Osteocyte (in vitro differentiated cells): ENCODE measurements around the gene DLG4. TPM values are rescaled to one million over a fixed set of nuclear protein-coding genes. Genes with fewer than 3 reads are reported as not detected.
"Not testable (repeated sequence)": the region's sequence is repeated elsewhere in the genome, so short reads cannot be mapped to it uniquely, and the experiment has no call there.

Source experiments
- DNase-seq: peaks from one replicate; pipeline ENCODE4 v3.0.0; 2021; ENCODE audit warnings: mixed read lengths; ENCODE audit not compliant: unreplicated experiment; ENCODE audit errors: extremely low spot score
- H3K27ac Mint-ChIP-seq: one replicate; pipeline ENCODE4 v1.8.0; 2021; ENCODE audit warnings: mild to moderate bottlenecking, mixed read lengths; ENCODE audit not compliant: unreplicated experiment
- H3K27me3 Mint-ChIP-seq: one replicate; pipeline ENCODE4 v1.8.0; 2021; ENCODE audit warnings: mixed read lengths; ENCODE audit not compliant: unreplicated experiment
- H3K36me3 Mint-ChIP-seq: one replicate; pipeline ENCODE4 v1.8.0; 2021; ENCODE audit warnings: mixed read lengths; ENCODE audit not compliant: unreplicated experiment
- H3K4me1 Mint-ChIP-seq: one replicate; pipeline ENCODE4 v1.8.0; 2021; ENCODE audit warnings: mixed read lengths; ENCODE audit not compliant: unreplicated experiment
- H3K4me3 Mint-ChIP-seq: one replicate; pipeline ENCODE4 v1.8.0; 2021; ENCODE audit warnings: mild to moderate bottlenecking, moderate library complexity, mixed read lengths; ENCODE audit not compliant: unreplicated experiment
- H3K9me3 Mint-ChIP-seq: one replicate; pipeline ENCODE4 v1.8.0; 2021; ENCODE audit warnings: mixed read lengths; ENCODE audit not compliant: unreplicated experiment
- CTCF ChIP-seq: fragments of 200-600 bp; sonication (generic); IDR thresholded peaks from 2 replicates; pipeline ENCODE4 v1.5.0; 2021; ENCODE audit warnings: antibody characterized with exemption, mild to moderate bottlenecking, moderate library complexity
- total RNA-seq: library from RNA; stranded (reverse); gene quantifications from 2 replicates; pipeline ENCODE4 v1.2.1, GENCODE V29; 2021

Gene DLG4
- total RNA-seq, 1 donor from 2014 or later: 38.5 TPM

- no peaks in the 10 kb centered on the region for H3K4me1 Mint-ChIP-seq
- H3K36me3 Mint-ChIP-seq: peaks cover 13% of the 10 kb centered on the region
- no peaks in the 10 kb centered on the region for H3K9me3 Mint-ChIP-seq
- TF ChIP-seq CTCF: no peak
- no peak overlapping the region for H3K4me3 Mint-ChIP-seq
- H3K27me3 Mint-ChIP-seq: no peaks in the 10 kb centered on the region
- H3K27ac Mint-ChIP-seq: no peak overlapping the region
- no peak for DNase-seq
Measured at GRCh38 chr17:7184091-7184488, 35.5 kb downstream of the DLG4 start.

- TF ChIP-seq CTCF: no peak
- Mint-ChIP-seq H3K27me3 (no peaks in the 10 kb centered on the region), H3K36me3 (peaks cover 11% of the 10 kb centered on the region), H3K4me3 (no peak overlapping the region), H3K27ac (no peak overlapping the region), H3K4me1 (no peaks in the 10 kb centered on the region), H3K9me3 (no peaks in the 10 kb centered on the region)
- no peak for DNase-seq
Measured at GRCh38 chr17:7183433-7184090, 36.1 kb downstream of the DLG4 start.

- not testable (repeated sequence) for H3K36me3 Mint-ChIP-seq, H3K27ac Mint-ChIP-seq
Measured at GRCh38 chr17:7182101-7182500, 37.5 kb downstream of the DLG4 start.

GRCh38 chr17:7179317-7180254, 40.0 kb downstream of the DLG4 start, which contains the start of gene ASGR1:
TSS of gene ASGR1 (minus strand) at chr17:7179370. CDS start at chr17:7178563, 807 bp downstream.
- DNase-seq: no peak
- Mint-ChIP-seq H3K9me3 (no peaks in the 10 kb centered on the region), H3K27ac (no peak within 1 kb of the TSS)

More at GRCh38 chr17:7182101-7182500, 37.5 kb downstream of the DLG4 start:
- H3K27me3 Mint-ChIP-seq, H3K4me3 Mint-ChIP-seq, H3K4me1 Mint-ChIP-seq, DNase-seq, H3K9me3 Mint-ChIP-seq: not testable (repeated sequence)

GRCh38 chr17:7178973-7179316, 40.7 kb downstream of the DLG4 start:
- TF ChIP-seq CTCF: no peak
- Mint-ChIP-seq H3K27ac (no peak overlapping the region), H3K4me1 (no peaks in the 10 kb centered on the region), H3K27me3 (peaks cover 6% of the 10 kb centered on the region), H3K9me3 (no peaks in the 10 kb centered on the region), H3K4me3 (no peak overlapping the region), H3K36me3 (no peaks in the 10 kb centered on the region)
- DNase-seq: no peak

More at GRCh38 chr17:7179317-7180254, 40.0 kb downstream of the DLG4 start, which contains the start of gene ASGR1:
- Mint-ChIP-seq H3K4me1 (no peaks in the 10 kb centered on the region), H3K36me3 (no peaks in the 10 kb centered on the region), H3K4me3 (no peak within 1 kb of the TSS), H3K27me3 (peaks cover 6% of the 10 kb centered on the region)
- no peak for TF ChIP-seq CTCF
